Gastroesophageal sphincter (tissue), 3 donors: ENCODE measurements around the gene HOXC10.

Experiments
- EP300 ChIP-seq: sonication (generic); formaldehyde crosslinking; IDR thresholded peaks from one replicate; pipeline ENCODE4 v1.6.1; 2017; ENCODE audit warnings: antibody characterized with exemption, mild to moderate bottlenecking
- POLR2A ChIP-seq, 2 donors: fragments of 450-650 bp; IDR thresholded peaks; one replicate each; pipeline ENCODE4 v1.6.1; 2017; ENCODE audit warnings: antibody characterized with exemption in 2 of 2, mild to moderate bottlenecking in 2 of 2, moderate library complexity in 1 of 2
- TF ChIP-seq, protein P1 (sequence below), 4 experiments: fragments of 200-600 bp in 2 of 4; fragments of 450-650 bp in 2 of 4; sonication (generic) in 1 of 4; IDR thresholded peaks; one replicate each; pipeline ENCODE4 v1.5.1; 2017 to 2019; ENCODE audit warnings: antibody characterized with exemption in 4 of 4, mild to moderate bottlenecking in 2 of 4, moderate library complexity in 2 of 4

DNA sequence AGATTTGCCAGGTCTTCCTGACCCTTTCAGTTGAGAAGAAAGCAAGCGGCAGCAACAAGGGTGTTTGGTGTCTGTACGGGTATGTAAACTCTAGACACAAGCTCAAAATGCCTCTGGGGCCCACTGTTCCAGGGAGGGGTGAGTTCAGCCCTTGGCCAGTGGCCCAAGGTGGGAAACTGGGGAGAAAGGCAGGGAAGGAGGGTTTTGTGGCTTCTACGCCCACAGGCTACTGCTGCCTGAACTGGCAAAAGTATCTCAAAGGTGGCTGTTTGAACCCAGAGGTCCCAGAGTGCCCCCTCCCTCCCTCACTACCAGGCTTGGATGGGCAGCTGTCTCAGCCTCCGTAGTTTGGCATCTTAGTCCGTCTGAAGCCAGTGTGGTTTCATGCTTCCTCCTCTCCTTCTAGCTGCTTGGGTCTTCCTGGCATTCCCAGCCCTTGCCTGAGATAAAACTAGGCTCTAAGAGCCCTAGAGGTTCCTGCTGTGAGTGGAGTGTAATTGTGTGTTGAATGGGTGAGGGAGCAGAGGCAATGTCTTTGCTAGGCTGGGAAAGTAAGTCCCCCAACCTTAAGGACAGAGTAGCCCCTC is 53.4 kb downstream of the HOXC10 start:
- TF ChIP-seq, protein P1, sequence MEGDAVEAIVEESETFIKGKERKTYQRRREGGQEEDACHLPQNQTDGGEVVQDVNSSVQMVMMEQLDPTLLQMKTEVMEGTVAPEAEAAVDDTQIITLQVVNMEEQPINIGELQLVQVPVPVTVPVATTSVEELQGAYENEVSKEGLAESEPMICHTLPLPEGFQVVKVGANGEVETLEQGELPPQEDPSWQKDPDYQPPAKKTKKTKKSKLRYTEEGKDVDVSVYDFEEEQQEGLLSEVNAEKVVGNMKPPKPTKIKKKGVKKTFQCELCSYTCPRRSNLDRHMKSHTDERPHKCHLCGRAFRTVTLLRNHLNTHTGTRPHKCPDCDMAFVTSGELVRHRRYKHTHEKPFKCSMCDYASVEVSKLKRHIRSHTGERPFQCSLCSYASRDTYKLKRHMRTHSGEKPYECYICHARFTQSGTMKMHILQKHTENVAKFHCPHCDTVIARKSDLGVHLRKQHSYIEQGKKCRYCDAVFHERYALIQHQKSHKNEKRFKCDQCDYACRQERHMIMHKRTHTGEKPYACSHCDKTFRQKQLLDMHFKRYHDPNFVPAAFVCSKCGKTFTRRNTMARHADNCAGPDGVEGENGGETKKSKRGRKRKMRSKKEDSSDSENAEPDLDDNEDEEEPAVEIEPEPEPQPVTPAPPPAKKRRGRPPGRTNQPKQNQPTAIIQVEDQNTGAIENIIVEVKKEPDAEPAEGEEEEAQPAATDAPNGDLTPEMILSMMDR (IDR thresholded peaks at IDR 0.05): no peak
- TF ChIP-seq POLR2A (IDR thresholded peaks at IDR 0.05) (no peak), EP300 (no peak)
